ENCODE data around the gene ZBTB25.

Gene ZBTB25

DNA sequence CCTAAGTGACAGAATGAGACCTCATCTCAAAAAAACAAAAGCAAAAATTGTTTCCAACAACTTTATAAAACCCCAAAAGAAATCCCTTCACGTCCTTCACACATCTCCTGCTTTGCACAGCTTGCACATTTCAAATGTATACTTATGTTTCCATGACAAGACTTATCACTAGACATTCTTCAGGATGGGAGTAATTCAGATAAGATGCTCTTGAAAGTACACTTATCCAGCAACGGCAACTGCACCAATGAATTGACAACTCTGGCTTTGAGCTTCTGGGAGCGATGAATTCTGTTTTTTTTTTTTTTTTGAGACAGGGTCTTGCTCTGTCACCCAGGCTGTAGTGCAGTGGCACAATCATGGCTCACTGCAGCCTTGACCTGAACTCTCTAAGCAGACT, 69.1 kb downstream of the ZBTB25 start:
- in situ Hi-C loops (cut with MboI; ENCODE audit: low pct_unique_long_range_greater_than_20kb, low sequenced_read_pairs, unreplicated experiment): no loop called here
- no peak for DNase-seq (ENCODE audit: low spot score)
- TF ChIP-seq, protein P1, sequence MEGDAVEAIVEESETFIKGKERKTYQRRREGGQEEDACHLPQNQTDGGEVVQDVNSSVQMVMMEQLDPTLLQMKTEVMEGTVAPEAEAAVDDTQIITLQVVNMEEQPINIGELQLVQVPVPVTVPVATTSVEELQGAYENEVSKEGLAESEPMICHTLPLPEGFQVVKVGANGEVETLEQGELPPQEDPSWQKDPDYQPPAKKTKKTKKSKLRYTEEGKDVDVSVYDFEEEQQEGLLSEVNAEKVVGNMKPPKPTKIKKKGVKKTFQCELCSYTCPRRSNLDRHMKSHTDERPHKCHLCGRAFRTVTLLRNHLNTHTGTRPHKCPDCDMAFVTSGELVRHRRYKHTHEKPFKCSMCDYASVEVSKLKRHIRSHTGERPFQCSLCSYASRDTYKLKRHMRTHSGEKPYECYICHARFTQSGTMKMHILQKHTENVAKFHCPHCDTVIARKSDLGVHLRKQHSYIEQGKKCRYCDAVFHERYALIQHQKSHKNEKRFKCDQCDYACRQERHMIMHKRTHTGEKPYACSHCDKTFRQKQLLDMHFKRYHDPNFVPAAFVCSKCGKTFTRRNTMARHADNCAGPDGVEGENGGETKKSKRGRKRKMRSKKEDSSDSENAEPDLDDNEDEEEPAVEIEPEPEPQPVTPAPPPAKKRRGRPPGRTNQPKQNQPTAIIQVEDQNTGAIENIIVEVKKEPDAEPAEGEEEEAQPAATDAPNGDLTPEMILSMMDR (IDR thresholded peaks at IDR 0.05; ENCODE audit: extremely low read depth, insufficient read depth, missing control alignments): no peak

GRCh38 chr14:64423987-64424386, 79.7 kb downstream of the ZBTB25 start:
- DNase-seq (ENCODE audit: low spot score): no peak
- TF ChIP-seq, protein P1 (IDR thresholded peaks at IDR 0.05; ENCODE audit: extremely low read depth, insufficient read depth, missing control alignments): no peak
- in situ Hi-C loops (cut with MboI; ENCODE audit: low pct_unique_long_range_greater_than_20kb, low sequenced_read_pairs, unreplicated experiment): no loop called here

DNA sequence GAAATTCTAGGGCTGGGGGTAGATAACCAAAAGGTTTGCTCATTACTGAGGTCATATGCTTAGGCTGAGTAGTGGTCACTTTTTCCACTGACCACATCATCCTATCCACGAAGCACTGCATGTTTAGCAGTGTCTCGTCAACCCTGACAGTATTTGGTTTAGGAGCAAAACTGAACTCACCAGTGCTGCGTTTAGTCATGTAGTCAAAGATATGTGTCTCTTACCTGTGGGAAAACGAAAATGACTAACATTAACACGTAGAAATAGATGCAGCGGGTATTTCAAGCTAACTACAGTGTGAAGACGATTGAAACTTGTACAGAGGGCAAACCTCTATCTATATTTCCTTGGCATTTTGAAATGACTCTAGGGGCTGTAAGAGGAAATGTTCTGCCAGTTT, 80.9 kb downstream of the ZBTB25 start:
- in situ Hi-C loops (cut with MboI; ENCODE audit: low pct_unique_long_range_greater_than_20kb, low sequenced_read_pairs, unreplicated experiment): no loop called here
- TF ChIP-seq, protein P1 (IDR thresholded peaks at IDR 0.05; ENCODE audit: extremely low read depth, insufficient read depth, missing control alignments): no peak
- DNase-seq (ENCODE audit: low spot score): no peak

GRCh38 chr14:64422005-64422404, 81.6 kb downstream of the ZBTB25 start:
- in situ Hi-C loops (cut with MboI; ENCODE audit: low pct_unique_long_range_greater_than_20kb, low sequenced_read_pairs, unreplicated experiment): no loop called here
- DNase-seq (ENCODE audit: low spot score): no peak
- TF ChIP-seq, protein P1 (IDR thresholded peaks at IDR 0.05; ENCODE audit: extremely low read depth, insufficient read depth, missing control alignments): no peak

DNA sequence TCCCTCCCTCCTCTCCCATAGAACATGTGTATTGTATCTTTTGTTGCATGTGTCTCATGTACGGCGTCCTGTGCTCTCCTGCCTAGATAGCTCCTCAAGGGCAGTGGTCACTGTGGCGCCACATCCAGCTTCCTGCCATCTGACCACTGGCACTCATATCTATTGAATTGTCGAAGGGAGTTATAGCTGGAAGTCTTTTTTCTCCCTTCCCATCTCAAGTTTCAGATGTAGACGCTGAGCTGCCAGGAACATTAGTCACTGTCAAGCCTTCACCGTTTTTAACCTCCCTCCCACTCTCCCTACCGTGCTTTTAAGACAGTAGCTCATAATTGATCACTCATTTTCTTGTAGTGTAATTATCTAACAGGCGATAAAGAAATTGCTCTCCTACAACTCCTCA, 82.5 kb downstream of the ZBTB25 start:
- TF ChIP-seq, protein P1 (IDR thresholded peaks at IDR 0.05; ENCODE audit: extremely low read depth, insufficient read depth, missing control alignments): no peak
- DNase-seq (ENCODE audit: low spot score): no peak
- in situ Hi-C loops (cut with MboI; ENCODE audit: low pct_unique_long_range_greater_than_20kb, low sequenced_read_pairs, unreplicated experiment): no loop called here

DNA sequence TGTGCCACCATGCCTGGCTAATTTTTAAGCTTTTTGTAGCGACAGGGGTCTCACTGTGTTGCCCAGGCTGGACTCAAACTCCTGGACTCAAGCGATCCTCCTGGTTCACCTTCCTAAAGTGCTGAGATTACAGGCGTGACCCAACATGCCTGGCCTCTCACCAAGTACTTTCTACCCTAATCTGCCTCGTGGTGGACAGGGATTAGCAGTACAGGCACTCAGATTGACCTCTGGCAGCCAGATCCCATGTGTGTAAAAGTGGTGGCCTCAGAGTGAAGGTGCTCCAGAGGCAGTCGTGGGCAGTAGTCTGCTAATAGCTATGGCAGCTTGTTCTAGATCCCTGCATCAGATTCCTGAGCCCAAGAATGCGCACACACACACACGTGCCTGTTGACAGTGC, 84.6 kb downstream of the ZBTB25 start:
- TF ChIP-seq, protein P1 (IDR thresholded peaks at IDR 0.05; ENCODE audit: extremely low read depth, insufficient read depth, missing control alignments): no peak
- no peak for DNase-seq (ENCODE audit: low spot score)
- in situ Hi-C loops (cut with MboI; ENCODE audit: low pct_unique_long_range_greater_than_20kb, low sequenced_read_pairs, unreplicated experiment): no loop called here

GRCh38 chr14:64417771-64418125, 85.9 kb downstream of the ZBTB25 start:
- TF ChIP-seq, protein P1 (IDR thresholded peaks at IDR 0.05; ENCODE audit: extremely low read depth, insufficient read depth, missing control alignments): no peak
- DNase-seq (ENCODE audit: low spot score): no peak
- in situ Hi-C loops (cut with MboI; ENCODE audit: low pct_unique_long_range_greater_than_20kb, low sequenced_read_pairs, unreplicated experiment): no loop called here
